GM10266 (cell line): Measurements from ENCODE around the gene CARHSP1.

Experiments used
- DNase-seq: peaks from one replicate; pipeline ENCODE4 v3.0.0; 2012; ENCODE audit errors: extremely low spot score
- CTCF ChIP-seq: IDR thresholded peaks from 2 replicates; pipeline ENCODE4 v1.5.1; 2012; ENCODE audit warnings: mild to moderate bottlenecking, low read depth; ENCODE audit not compliant: control insufficient read depth, insufficient read depth; ENCODE audit errors: missing control alignments

The CARHSP1 gene

GRCh38 chr16:8855051-8855786 is 13.6 kb downstream of the CARHSP1 start:
- no peak for TF ChIP-seq CTCF
- no peak for DNase-seq

- TF ChIP-seq CTCF: no peak
- DNase-seq: no peak
These were observed 14.4 kb downstream of the CARHSP1 start for GRCh38 chr16:8854298-8854948.

GRCh38 chr16:8853611-8854010 is 15.2 kb downstream of the CARHSP1 start:
- no peak for DNase-seq
- no peak for TF ChIP-seq CTCF

GRCh38 chr16:8853150-8853549 is 15.7 kb downstream of the CARHSP1 start:
- TF ChIP-seq CTCF: no peak
- DNase-seq: no peak

GRCh38 chr16:8852534-8852933 is 16.3 kb downstream of the CARHSP1 start:
- no peak for DNase-seq
- no peak for TF ChIP-seq CTCF

- no peak for TF ChIP-seq CTCF
- DNase-seq: no peak
These were observed 16.9 kb downstream of the CARHSP1 start for GRCh38 chr16:8851761-8852403.
